Stimulated activated naive CD4-positive, alpha-beta T cell (primary cell): Measurements from ENCODE around the gene CTXND1.
A peak's percentile ranks its signal among the peaks of the same experiment; 100 is the strongest.
"Not testable (repeated sequence)": the region's sequence is repeated elsewhere in the genome, so short reads cannot be mapped to it uniquely, and the experiment has no call there.

Experiments used
- DNase-seq, 6 experiments: peaks; one replicate each; lab custom pipeline; 2025; lab: John Stamatoyannopoulos, UW

Gene CTXND1

DNA sequence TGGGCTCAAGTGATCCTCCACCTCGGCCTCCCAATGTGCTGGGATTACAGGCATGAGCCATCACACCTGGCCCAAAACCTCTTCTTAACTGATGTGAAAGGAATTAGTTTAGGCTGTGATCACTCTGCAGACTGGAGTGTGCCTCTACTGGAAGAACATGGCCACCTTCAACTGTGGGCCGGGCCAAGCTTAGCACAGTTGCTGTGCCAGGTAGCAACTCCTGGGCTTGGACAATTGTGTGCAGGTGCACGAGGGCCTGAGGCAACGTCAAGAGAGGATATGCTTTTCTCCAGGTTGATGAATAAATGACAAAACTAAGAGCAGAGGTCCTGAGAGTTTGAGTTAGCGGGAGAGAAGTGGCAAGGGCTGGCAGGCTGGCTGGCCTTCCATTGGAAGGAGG, 92.7 kb downstream of the CTXND1 start:
- no peak for DNase-seq

DNA sequence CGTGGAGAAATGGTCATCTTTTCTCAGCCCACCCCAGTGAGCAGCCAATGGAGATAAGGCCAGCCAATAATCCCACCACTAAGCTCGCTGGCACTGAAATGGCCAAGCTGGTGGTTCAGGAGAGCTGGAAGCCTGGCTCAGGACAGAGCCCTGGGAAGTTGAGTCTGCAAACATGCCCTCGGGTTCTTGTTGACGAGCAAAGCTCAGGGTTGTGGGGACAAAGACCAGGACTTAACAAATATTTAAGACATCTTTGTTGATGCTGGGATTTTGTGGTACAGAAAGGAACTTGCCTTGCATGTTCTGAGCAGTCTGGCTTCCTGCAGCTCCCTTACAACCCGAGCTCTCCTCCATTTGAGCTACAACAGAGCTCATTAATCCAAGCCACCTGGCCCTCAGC, 94.8 kb downstream of the CTXND1 start:
- no peak for DNase-seq

DNA sequence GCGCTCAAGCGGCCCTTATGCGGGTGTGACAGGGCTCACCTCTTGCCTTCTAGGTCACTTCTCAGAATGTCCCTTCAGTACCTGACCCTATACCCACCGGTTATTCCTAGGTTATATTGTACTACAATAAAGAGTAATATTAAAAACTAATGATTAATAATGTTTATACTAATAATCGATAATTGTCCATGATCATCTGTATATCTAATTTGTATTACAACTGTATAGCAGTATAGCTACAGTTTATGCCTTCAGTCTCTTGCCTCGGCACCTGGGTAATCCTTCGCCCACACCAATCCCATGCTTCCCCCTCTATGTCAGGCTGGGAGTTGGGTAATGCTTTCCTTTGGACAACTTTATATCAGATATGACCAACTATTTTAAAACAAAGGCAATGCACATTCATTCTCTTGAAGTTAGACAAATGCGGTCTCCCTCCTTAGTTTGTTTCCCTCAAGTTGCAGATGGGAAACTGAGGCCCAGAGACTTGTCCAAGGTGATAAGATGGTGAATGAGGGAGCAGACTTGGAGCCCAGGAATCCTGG, 95.8 kb downstream of the CTXND1 start:
- DNase-seq, result no peak

DNA sequence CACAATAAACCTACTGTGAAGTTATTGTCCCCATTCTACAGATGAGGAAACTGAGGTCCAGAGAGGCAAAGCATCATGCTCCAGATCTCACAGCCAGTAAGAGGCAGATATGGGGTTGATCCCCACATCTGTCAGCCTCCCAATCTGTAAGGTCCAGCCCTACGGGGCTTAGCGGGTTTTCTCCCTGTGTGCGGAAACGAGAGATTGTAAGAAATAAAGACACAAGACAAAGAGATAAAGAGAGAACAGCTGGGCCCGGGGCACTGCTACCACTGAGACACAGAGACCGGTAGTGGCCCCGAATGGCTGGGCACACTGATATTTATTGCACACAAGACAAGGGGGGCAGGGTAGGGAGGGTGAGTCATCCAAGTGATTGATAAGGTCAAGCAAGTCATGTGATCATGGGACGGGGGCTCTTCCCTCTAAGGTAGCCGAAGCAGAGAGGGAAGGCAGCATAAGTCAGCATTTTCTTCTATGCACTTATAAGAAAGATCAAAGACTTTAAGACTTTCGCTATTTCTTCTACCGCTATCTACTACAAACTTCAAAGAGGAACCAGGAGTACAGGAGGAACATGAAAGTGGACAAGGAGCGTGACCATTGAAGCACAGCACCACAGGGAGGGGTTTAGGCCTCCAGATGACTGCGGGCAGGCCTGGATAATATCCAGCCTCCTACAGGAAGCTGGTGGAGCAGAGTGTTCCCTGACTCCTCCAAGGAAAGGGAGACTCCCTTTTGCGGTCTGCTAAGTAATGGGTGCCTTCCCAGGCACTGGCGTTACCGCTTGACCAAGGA, 96.4 kb downstream of the CTXND1 start:
- not testable (repeated sequence) for DNase-seq

DNA sequence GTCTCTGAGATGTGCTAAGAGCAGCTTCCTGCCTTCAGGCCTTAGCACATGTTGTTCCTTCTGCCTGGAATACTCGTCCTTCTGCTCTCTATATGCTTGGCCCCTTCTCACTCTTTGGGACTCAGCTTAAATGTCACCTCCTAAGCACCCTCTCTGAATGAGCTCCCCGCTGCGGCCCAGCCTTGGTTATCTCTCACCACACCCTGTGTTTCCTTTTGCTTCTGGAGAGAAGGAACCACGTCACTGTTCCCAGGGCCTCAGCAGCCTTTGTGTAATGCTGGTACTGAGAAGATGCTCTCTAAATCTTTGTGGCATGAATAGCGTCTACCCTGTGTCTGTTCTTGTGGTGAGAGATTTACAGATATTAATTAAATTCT, 97.0 kb downstream of the CTXND1 start:
- no peak for DNase-seq

DNA sequence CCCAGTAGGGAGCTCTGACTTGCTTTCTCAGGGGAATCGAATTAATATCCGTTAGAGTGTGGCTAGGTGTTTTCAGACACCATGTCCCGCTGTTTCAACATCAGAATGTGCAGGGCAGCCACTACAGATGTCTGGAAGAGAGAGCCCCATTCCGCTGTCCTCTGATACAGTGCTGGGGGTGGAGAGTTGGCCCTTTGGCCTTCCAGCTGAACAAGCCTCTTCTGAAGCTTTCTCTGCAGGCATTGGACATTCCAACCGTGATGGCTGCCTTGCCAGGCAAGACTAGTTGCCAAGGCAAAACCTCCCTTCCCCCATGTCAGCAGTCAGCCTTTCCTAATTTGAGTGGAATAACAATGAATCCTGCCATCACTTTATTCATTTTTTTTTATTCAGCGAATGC, 97.7 kb downstream of the CTXND1 start:
- no peak for DNase-seq

DNA sequence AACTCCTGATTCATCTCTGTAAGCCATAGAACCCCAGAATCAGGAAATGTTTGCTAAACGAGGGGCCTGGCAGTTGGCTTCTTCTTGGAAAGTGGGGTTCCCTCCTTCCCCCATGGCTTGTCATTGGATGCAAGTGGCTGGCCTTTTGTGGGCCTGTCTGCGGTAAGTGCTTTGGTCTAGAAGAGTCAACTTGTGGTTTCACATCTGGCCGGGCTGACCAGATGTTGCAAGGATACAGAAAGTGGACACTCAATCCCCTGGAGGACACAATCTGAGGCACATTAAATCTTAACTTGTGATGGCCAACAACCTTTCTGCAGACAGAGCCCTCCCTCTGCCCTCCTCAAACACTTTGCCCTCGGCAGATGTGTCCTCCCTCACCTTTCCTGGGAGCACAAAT, 98.1 kb downstream of the CTXND1 start:
- no peak for DNase-seq

DNA sequence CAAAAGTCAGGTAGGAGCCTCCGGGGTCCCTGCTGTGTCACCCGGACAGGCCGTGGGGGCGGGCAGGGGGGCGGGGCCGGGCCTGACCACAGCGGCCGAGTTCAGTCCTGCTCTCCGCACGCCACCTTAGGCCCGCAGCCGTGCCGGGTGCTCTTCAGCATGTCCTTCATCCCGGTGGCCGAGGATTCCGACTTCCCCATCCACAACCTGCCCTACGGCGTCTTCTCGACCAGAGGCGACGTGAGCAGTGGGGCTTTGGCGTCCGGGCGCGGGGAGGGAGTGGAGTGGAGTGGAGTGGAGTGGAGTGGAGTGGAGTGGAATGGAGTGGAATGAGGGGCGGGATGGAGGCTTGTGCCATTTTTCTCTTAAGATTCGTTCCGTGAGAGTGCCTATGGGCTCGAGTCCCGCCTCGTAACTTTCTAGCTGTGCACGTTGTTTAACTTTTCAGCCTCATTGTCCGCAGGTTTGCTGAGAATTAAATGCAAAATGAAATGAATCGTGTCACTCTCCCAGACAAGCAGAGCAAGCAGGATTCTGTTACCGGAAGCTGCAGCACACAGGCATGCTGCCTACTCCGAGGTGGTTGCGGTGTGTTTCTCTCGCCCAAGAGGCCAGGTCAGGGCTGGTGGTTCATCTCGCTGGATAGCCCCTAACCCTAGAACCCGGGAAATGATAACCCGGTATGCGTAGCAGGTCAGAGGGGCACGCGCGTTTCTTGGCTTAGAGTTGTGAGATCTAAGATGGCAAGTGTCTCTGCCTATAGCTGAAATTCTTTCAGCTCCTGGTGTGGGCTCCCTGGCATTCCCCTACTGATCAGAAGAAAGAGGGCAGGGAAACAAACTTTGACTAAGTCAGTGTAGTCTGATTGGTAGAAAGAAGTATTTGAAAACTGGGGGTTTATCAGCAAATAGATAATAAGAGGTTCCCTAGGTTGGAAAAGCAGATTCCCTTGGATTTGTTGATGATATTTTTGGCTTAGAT, 98.8 kb downstream of the CTXND1 start, which contains the start of gene FAH:
TSS of gene FAH (plus strand) at position 104 of the 981 bp plus-strand sequence. CDS start at position 160, 56 bp downstream.
- peak in 5 of 6 experiments; percentile 27 to 63 (median 43) for DNase-seq

DNA sequence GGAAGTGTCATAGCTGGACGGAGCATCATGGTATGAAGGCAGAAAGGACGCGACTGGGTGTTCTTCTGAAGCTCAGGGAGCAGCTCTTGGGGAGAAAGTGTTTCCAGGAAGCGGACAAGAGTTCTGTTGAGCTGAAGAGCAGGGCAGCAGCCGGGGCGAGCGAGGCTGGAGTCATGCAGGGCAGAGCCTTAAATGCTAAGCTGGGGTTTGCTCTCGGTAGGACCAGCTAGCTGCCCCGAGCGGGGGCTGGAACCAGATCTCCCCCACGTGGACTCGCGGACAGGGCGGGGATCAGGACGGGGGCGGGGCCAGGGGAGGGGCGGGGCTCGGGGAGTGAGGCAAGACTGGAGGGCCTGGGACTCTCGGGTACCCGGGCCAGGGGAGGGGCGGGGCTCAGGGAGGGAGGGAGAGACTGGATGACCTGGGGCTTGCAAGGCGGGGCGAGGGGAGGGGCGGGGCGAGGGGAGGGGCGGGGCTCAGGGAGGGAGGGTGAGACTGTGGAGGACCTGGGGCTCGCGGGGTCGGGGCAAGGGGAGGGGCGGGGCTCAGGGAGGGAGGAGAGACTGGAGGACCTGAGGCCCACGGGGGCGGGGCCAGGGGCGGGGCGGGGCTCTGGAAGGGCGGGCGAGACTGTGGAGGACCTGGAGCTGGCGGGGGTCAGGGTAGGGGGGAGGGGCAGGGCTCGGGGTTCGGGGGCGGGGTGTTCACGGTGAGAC, 99.7 kb downstream of the CTXND1 start:
- peak; percentile 61 to 96 (median 88) for DNase-seq

DNA sequence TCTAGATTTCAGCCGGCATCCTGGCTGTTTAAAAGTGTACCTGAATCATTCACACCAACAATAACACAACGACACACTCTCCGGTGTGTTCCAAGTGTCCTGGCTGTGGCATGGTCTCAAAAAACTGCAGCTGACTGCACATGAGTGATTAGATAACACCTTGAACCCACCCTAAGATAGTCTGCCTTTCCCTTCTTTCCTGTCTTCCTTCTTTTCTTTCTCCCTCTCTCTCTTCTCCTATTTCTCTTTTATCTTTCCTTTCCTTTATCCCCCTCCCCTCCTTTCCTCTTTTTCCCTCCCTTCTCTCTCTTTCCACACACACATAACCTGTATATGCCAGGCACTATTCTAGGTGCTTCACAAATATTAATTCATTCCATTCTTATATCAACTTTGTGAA, 100.4 kb downstream of the CTXND1 start:
- DNase-seq, result no peak

DNA sequence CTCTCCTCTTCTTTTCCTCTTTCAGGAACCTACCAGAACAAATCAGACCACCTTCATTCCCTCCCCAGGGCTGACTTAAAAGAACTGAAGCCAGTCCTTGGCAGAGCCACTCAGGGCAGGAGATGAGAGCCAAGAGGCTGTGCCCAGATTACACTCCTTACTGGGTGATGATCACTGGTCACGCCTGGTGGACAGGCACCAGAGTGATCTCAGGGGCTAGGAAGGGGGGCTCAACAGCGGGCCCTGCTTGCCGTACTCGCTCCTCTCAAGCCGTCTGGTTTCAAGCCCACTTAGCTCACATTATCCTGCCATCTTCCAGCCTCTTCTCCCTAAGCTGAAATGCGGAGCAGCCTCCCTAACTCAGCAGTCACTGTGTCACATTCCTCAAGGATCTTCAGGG, 100.9 kb downstream of the CTXND1 start:
- DNase-seq, result peak in 1 of 6 experiments; percentile 1
